Prostate gland (tissue), 2 donors: ENCODE measurements around the gene CFAP54.

Experiments used
- POLR2AphosphoS5 ChIP-seq: sonication (generic); formaldehyde crosslinking; IDR thresholded peaks from one replicate; pipeline ENCODE4 v1.6.1; 2017; ENCODE audit warnings: antibody characterized with exemption
- TF ChIP-seq, protein P1 (sequence below), 4 experiments: fragments of 200-600 bp in 2 of 4; fragments of 450-650 bp in 2 of 4; sonication (generic) in 2 of 4; IDR thresholded peaks; 1 replicate in 3 of 4; 2 replicates in 1 of 4; pipeline ENCODE4 v1.5.1; 2016 to 2019; ENCODE audit warnings: antibody characterized with exemption in 4 of 4, mild to moderate bottlenecking in 2 of 4, moderate library complexity in 2 of 4

DNA sequence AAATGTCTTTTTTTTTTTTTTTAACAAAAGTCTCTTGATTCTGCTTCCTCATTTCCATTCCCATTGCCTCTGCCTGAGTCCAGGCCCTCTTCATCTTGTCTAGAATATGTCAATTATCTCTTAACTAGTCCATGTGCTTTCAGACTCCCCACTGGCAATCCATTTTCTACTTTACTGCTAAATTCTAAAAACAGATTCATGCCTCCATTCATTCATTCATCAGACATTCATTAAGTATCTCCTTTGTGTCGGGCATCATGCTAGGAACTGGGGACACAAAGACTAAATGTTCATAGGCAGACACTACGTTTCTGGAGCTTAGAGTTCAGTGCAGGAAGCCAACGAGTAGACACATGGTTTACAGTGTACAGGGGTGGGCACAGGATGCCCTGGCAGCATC lies 408.0 kb downstream of the CFAP54 start:
- no peak for TF ChIP-seq POLR2AphosphoS5
- TF ChIP-seq, protein P1, sequence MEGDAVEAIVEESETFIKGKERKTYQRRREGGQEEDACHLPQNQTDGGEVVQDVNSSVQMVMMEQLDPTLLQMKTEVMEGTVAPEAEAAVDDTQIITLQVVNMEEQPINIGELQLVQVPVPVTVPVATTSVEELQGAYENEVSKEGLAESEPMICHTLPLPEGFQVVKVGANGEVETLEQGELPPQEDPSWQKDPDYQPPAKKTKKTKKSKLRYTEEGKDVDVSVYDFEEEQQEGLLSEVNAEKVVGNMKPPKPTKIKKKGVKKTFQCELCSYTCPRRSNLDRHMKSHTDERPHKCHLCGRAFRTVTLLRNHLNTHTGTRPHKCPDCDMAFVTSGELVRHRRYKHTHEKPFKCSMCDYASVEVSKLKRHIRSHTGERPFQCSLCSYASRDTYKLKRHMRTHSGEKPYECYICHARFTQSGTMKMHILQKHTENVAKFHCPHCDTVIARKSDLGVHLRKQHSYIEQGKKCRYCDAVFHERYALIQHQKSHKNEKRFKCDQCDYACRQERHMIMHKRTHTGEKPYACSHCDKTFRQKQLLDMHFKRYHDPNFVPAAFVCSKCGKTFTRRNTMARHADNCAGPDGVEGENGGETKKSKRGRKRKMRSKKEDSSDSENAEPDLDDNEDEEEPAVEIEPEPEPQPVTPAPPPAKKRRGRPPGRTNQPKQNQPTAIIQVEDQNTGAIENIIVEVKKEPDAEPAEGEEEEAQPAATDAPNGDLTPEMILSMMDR (IDR thresholded peaks at IDR 0.05): no peak
